ENCODE measurements around the gene TAF11L7.
"Not testable (repeated sequence)": the region's sequence is repeated elsewhere in the genome, so short reads cannot be mapped to it uniquely, and the experiment has no call there.

Gene TAF11L7

GRCh38 chr5:17585658-17586057 lies at the start of gene TAF11L7:
TAF11L7 (minus strand) TSS chr5:17585758.
- DNase-seq: not testable (repeated sequence)

GRCh38 chr5:17634160-17634559 lies 48.6 kb upstream of the TAF11L7 start, which contains the start of gene TAF11L14:
TAF11L14 (plus strand) TSS chr5:17634460.
- no peak for DNase-seq

GRCh38 chr5:17631788-17632187 lies 46.2 kb upstream of the TAF11L7 start, which contains the start of gene TAF11L13:
TAF11L13 (plus strand) TSS chr5:17632088.
- not testable (repeated sequence) for DNase-seq

GRCh38 chr5:17625686-17626085 lies 40.1 kb upstream of the TAF11L7 start:
- no peak for DNase-seq

GRCh38 chr5:17620627-17621026 lies 35.1 kb upstream of the TAF11L7 start:
- DNase-seq: no peak

GRCh38 chr5:17619354-17619753 lies 33.8 kb upstream of the TAF11L7 start:
- no peak for DNase-seq

GRCh38 chr5:17614872-17615605 lies 29.5 kb upstream of the TAF11L7 start:
- no peak for DNase-seq

- not testable (repeated sequence) for DNase-seq
Measured at GRCh38 chr5:17610092-17610491, 24.5 kb upstream of the TAF11L7 start, which contains the start of gene TAF11L12. TAF11L12 (plus strand) TSS chr5:17610392.

GRCh38 chr5:17607461-17607860 lies 21.9 kb upstream of the TAF11L7 start:
- not testable (repeated sequence) for DNase-seq

GRCh38 chr5:17604951-17605350 lies 19.4 kb upstream of the TAF11L7 start:
- no peak for DNase-seq

GRCh38 chr5:17603880-17604279 lies 18.3 kb upstream of the TAF11L7 start, which contains the start of gene TAF11L11:
TAF11L11 (plus strand) TSS chr5:17604183.
- not testable (repeated sequence) for DNase-seq

- not testable (repeated sequence) for DNase-seq
Measured at GRCh38 chr5:17597728-17598127, 12.2 kb upstream of the TAF11L7 start, which contains the start of gene TAF11L10. TAF11L10 (minus strand) TSS chr5:17597828.

GRCh38 chr5:17594255-17594654 lies 8.7 kb upstream of the TAF11L7 start, which contains the start of gene TAF11L9:
TAF11L9 (minus strand) TSS chr5:17594394.
- DNase-seq: not testable (repeated sequence)

- DNase-seq: not testable (repeated sequence)
Measured at GRCh38 chr5:17590860-17591259, 5.3 kb upstream of the TAF11L7 start, which contains the start of gene TAF11L8. TAF11L8 (minus strand) TSS chr5:17590960.

Data from stimulated activated CD4-positive, alpha-beta T cell treated with anti-CD3 and anti-CD28 coated beads, Interleukin-12 subunit alpha, Interleukin-12 subunit beta, amount 100 ng/mL, for 4 hours (primary cell).